Aorta (tissue), 5 donors: ENCODE measurements around the gene ARHGAP28. TPM values are rescaled to one million over a fixed set of nuclear protein-coding genes. Genes with fewer than 3 reads are reported as not detected.

Source experiments
- ATAC-seq: fragments of 200-7000 bp; cut with Tn5 transposase; one replicate; pipeline ENCODE4 v1.9.1; 2022; ENCODE audit warnings: moderate library complexity; ENCODE audit not compliant: low FRiP score
- DNase-seq, 2 donors: peaks; one replicate each; pipeline ENCODE4 v3.0.0-alpha.2; 2020
- H3K27ac ChIP-seq, 2 donors: one replicate each; pipeline ENCODE4 v1.5.1; 2013; ENCODE audit warnings: low read length in 2 of 2, mild to moderate bottlenecking in 2 of 2, moderate library complexity in 2 of 2, control low read depth in 1 of 2, inconsistent platforms in 1 of 2, low read depth in 1 of 2
- H3K27me3 ChIP-seq, 2 donors: one replicate each; pipeline ENCODE4 v1.6.1; 2013; ENCODE audit warnings: control low read depth in 1 of 2, low read length in 1 of 2, mild to moderate bottlenecking in 1 of 2, moderate library complexity in 1 of 2; ENCODE audit not compliant: insufficient read depth in 2 of 2, control insufficient read depth in 1 of 2
- H3K36me3 ChIP-seq, 2 donors: one replicate each; pipeline ENCODE4 v1.6.1; 2013; ENCODE audit warnings: control low read depth in 1 of 2, low read length in 1 of 2, mild to moderate bottlenecking in 1 of 2; ENCODE audit not compliant: insufficient read depth in 2 of 2, control insufficient read depth in 1 of 2
- H3K4me1 ChIP-seq, 2 donors: one replicate each; pipeline ENCODE4 v1.6.1; 2013; ENCODE audit warnings: low read length in 2 of 2, control low read depth in 1 of 2, mild to moderate bottlenecking in 1 of 2, moderate library complexity in 1 of 2; ENCODE audit not compliant: insufficient read depth in 2 of 2, control insufficient read depth in 1 of 2
- H3K4me3 ChIP-seq, 2 donors: one replicate each; pipeline ENCODE4 v1.5.1; 2013; ENCODE audit warnings: low read length in 2 of 2, control low read depth in 1 of 2, mild to moderate bottlenecking in 1 of 2
- H3K9me3 ChIP-seq: one replicate; pipeline ENCODE4 v1.6.1; 2013; ENCODE audit warnings: mild to moderate bottlenecking, low read length; ENCODE audit not compliant: control insufficient read depth
- WGBS, 2 donors: extraction: QIAGEN DNeasy Blood & Tissue Kit; methylation state at CpG; one replicate each; pipeline ENCODE4 v1.1.7; 2013; 5-methylcytosine and 5-hydroxymethylcytosine counted together
- intact Hi-C, 2 donors: fragments of 100-400 bp; cut with DNase I; formaldehyde crosslinking; loops; one replicate each; pipeline versions ENCODE4 v1.14.2 to v1.15.0; 2022
- polyA plus RNA-seq, 2 donors: library from polyadenylated mRNA; stranded (reverse); fragments of 200-250 nt; gene quantifications; one replicate each; pipeline ENCODE4 v1.2.3, GENCODE V29; 2013
- total RNA-seq, 2 donors: library from RNA; stranded (reverse); fragmentation: NEBNext Ultra II Directional; extraction: Animal tissue kit (Norgen Biotek cat#: 25700); gene quantifications; one replicate each; pipeline ENCODE4 v1.2.1, GENCODE V29; 2021
- donor health status: healthy with polysubstance abuse.
- donor health status: Bipolar disorder and iron deficiency.
- donor health status: DM: no; HTN: no; CAD: no.
- donor health status: DM: no; HTN: no; CAD: no.
- donor health status: DM: yes; HTN: yes; CAD: no.

ARHGAP28 gene
- total and polyA plus RNA-seq, 4 donors = 0.05 to 8.6 (median 3.0) TPM

DNA sequence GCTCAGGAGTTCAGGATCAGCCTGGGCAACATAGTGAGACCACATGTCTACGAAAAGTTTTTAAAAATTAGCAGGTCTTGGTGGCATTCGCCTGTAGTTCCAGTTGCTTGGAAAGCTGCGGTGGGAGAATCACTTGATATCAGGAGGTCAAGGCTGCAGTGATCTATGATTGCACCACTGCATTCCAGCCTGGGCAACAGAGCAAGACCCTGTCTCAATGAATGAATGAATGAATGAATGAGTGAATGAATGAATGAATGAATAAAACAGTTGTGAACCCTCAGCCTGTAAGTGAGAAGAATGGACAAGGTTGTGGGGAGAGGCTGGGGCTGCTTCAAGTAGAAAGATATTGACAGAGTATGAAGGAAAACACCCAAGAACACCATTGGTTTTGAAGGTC is 48.0 kb downstream of the ARHGAP28 start:
- H3K9me3 ChIP-seq = peaks cover 2% of the 10 kb centered on the region
- H3K27me3 ChIP-seq = no peaks in the 10 kb centered on the region
- DNase-seq (no peak), ATAC-seq (no peak)
- no peak overlapping the region for H3K27ac ChIP-seq
- H3K4me1 ChIP-seq = no peaks in the 10 kb centered on the region
- intact Hi-C loops = no loop called here
- H3K4me3 ChIP-seq = no peak overlapping the region
- 90 to 94% methylated on average over 3 of the region's 3 CpGs for WGBS, 2 donors
- H3K36me3 ChIP-seq = no peaks in the 10 kb centered on the region

DNA sequence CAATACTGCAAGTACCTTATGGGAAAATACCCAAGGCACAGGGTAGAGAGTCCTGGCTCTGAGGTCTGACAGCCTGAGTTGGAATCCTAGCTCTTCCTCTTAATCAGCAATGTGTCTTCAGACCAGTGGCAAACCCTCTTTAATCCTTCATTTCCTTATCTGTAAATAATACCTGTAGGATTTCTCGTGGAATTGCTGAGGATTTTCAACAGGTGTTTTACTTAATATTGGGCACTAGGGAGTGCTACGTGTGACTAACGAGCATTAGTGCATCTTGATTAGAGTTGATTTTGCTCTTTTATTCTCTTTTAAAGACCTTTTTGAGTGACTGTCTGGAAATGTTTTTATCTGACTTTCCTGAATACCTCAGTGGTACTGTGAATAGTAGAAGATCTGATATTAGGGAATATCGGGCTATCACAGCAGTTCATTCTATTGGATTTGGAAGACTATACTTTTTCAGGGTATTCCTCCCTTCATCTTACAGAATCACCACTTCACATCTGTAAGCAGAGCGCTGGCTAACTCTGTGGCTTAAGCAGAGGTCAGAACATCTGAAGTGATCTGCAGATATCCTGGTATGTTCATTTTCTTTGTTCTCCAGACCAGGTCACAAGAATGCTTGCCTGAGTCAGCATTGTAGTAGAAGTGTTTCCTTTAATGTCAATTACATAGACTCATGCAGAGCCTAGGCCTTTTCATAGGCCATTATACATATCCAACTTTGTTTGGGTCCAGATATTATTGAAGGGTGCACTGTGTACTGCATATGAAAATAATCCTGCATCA is 49.1 kb downstream of the ARHGAP28 start:
- no peaks in the 10 kb centered on the region for H3K36me3 ChIP-seq
- peaks cover 2% of the 10 kb centered on the region for H3K9me3 ChIP-seq
- H3K4me1 ChIP-seq = no peaks in the 10 kb centered on the region
- DNase-seq (no peak), ATAC-seq (no peak)
- H3K27ac ChIP-seq = no peak overlapping the region
- intact Hi-C loops = no loop called here
- WGBS, 2 donors = 93 to 95% methylated on average over 5 of the region's 5 CpGs
- H3K4me3 ChIP-seq = no peak overlapping the region
- no peaks in the 10 kb centered on the region for H3K27me3 ChIP-seq

DNA sequence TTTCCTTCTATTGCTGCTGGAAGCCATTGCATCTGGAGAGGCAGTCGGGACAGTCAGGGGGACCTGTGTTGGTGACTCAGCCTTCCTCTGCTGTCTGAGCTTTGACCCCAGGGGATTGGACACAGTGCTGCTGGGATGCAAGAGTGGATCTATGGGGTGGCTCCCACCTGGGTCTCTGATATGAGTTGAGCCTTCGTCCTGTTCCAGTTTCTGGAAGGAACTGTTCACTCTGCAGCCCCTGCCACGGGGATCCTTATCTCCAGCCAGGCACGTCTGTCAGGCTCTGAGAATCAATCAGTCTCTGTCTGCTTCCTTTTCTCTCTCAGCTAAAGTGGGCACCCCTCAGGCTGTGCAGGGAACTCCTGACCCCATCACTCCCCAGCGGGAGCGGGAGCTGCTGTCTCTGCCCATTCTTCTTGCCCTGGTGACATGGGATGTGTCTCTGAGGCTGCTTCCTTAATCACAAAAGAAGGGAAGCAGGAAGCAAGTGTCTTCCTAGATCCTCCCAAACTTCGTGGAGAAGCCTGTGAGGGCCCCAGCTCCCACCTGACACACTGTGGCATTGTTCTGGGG is 51.7 kb downstream of the ARHGAP28 start:
- H3K27ac ChIP-seq = no peak overlapping the region
- no peaks in the 10 kb centered on the region for H3K36me3 ChIP-seq
- no peaks in the 10 kb centered on the region for H3K4me1 ChIP-seq
- WGBS, 2 donors = 34 to 36% methylated on average over 7 of the region's 7 CpGs
- H3K9me3 ChIP-seq = peaks cover 2% of the 10 kb centered on the region
- no peak for DNase-seq
- ATAC-seq = no peak
- no peaks in the 10 kb centered on the region for H3K27me3 ChIP-seq
- intact Hi-C loops = no loop called here
- no peak overlapping the region for H3K4me3 ChIP-seq

DNA sequence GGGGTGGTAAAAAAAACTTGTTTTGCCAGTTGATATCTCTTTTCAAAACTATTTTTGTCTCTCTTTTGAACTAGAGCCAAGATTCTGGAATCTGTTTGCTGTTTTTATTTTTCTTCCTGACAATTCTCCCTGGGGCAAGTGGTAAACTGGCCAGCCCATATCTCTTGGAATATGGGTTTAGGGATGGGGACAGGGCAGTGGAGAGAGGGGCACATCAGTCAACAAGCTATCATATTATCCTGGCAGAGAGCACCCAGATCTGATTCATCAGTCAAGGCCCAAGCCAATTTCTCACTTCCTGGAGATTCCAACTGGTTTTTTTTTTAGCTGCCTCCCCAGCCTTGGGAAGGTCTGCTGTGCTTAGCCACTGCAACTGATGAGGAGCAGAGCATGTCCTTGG is 52.3 kb downstream of the ARHGAP28 start:
- ATAC-seq (peak; percentile 34), DNase-seq (no peak)
- intact Hi-C loops = no loop called here
- no peak overlapping the region for H3K27ac ChIP-seq
- no peak overlapping the region for H3K4me3 ChIP-seq
- H3K9me3 ChIP-seq = peaks cover 2% of the 10 kb centered on the region
- no peaks in the 10 kb centered on the region for H3K36me3 ChIP-seq
- no peaks in the 10 kb centered on the region for H3K27me3 ChIP-seq
- H3K4me1 ChIP-seq = no peaks in the 10 kb centered on the region

DNA sequence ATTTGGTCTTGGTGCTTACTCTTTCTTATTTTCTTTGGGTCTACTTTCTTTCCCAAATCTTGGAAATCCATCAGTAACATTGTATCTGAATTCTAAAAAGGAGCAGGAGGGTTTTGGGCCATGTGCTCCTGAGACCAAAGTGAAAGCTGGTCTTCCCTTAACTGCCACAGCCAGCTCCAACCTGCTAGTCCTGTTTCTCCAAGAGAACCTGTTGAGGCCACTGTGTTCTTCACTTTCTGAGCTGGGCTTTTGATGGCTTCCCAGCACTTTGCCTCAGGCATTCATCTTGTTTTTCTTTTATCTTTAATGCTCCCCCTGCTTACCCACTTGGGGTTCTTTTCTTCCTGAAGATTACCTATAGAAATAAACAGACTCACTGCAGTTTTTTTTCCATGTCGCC is 53.3 kb downstream of the ARHGAP28 start:
- H3K27me3 ChIP-seq = no peaks in the 10 kb centered on the region
- DNase-seq (no peak), ATAC-seq (no peak)
- no peak overlapping the region for H3K27ac ChIP-seq
- 99 to 100% methylated on average over 1 of the region's 1 CpG for WGBS, 2 donors
- H3K4me1 ChIP-seq = no peaks in the 10 kb centered on the region
- intact Hi-C loops = no loop called here
- H3K4me3 ChIP-seq = no peak overlapping the region
- H3K36me3 ChIP-seq = no peaks in the 10 kb centered on the region
- H3K9me3 ChIP-seq = no peaks in the 10 kb centered on the region

DNA sequence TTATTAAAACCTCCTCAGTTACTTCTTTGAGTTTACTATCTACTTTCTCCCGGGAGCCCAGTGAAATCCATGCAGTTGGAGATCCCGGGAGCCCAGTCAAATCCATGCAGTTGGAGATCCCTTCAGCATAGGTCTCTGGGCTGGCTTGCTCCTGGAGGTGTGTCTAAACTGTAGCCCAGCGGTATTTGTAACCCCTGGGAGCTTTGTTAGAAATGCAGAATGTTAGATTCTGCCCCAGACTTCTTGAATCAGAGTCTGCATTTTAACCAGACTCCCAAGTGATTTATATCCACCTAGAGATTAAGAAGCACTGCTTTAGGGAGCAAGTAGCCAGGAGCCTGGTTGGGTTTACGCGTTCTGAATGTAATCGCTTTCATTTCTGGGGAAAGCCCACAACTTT is 54.5 kb downstream of the ARHGAP28 start:
- whole genome bisulfite sequencing, 2 donors = 33 to 45% methylated on average over 6 of the region's 6 CpGs
- intact Hi-C loops = no loop called here

DNA sequence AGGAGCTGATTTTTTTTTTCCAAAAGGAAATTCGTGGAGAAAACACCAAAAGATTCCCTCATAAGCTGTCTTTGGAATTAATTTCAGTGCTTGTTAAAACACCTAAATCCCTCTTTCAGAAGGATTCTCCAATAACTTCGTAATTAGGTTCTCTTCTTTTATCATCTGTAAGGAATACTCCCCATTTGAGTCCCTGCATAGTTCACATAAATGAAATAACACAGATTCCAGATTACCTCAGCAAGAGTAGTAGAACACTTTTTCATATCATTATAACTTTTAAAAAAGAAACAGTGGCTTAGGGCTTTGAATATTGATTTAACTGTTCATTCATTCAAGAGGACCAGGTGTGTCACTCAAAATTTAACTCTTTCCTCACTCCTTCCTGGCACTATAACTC is 55.5 kb downstream of the ARHGAP28 start:
- intact Hi-C loops = no loop called here
- no peak overlapping the region for H3K4me3 ChIP-seq
- no peaks in the 10 kb centered on the region for H3K27me3 ChIP-seq
- no peak overlapping the region for H3K27ac ChIP-seq
- DNase-seq = no peak
- ATAC-seq = no peak
- peaks cover 1% of the 10 kb centered on the region for H3K9me3 ChIP-seq
- H3K36me3 ChIP-seq = no peaks in the 10 kb centered on the region
- WGBS, 2 donors = 40 to 41% methylated on average over 2 of the region's 2 CpGs
- no peaks in the 10 kb centered on the region for H3K4me1 ChIP-seq

More for the DNA sequence above, 54.5 kb downstream of the ARHGAP28 start:
- Histone ChIP-seq H3K9me3 (peaks cover 1% of the 10 kb centered on the region), H3K4me1 (no peaks in the 10 kb centered on the region), H3K27me3 (no peaks in the 10 kb centered on the region), H3K27ac (no peak overlapping the region), H3K36me3 (no peaks in the 10 kb centered on the region), H3K4me3 (no peak overlapping the region)
- ATAC-seq = no peak
- DNase-seq = no peak

DNA sequence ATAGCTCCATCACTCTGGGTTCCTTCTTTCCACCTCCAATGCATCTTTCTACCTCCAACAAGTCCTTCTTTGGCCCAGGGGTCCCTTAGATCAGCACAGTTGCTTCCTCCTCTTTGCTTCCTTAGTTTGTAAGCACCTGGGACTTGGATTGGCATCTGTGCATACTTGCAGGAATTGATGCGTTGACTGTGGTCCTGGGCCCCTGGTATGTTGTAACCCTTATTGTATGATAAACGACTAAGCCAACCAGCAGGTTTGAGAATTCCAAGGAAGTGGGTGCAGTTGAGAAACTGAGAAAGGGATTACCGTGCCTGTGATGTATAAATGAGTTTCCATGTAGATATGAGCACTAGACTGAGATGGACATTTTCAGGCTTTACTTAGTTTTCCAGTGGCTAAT is 55.9 kb downstream of the ARHGAP28 start:
- no peak for ATAC-seq
- H3K4me3 ChIP-seq = no peak overlapping the region
- WGBS, 2 donors = 85% methylated on average over 3 of the region's 3 CpGs
- H3K4me1 ChIP-seq = no peaks in the 10 kb centered on the region
- no peaks in the 10 kb centered on the region for H3K36me3 ChIP-seq
- no peak overlapping the region for H3K27ac ChIP-seq
- no peak for DNase-seq
- peaks cover 1% of the 10 kb centered on the region for H3K9me3 ChIP-seq
- intact Hi-C loops = no loop called here
- H3K27me3 ChIP-seq = no peaks in the 10 kb centered on the region

DNA sequence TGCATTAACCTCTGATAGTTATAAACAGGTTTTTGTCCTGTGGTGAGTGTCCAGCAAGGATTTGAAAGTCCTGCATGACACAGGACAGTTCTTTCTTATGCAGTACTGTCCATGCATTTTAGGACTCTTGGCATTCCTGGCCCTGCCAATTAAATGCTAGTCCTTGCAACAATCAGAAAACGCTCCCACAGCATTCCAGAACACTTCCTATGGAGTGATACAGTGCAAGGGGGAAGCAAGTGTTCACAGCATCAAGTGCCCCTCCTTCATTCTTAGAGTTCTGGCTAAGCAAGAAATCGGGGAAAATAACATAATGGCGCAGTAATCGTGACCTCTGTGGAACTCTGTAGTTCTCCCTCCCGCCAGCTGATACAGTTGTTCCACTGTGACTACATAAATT is 62.9 kb downstream of the ARHGAP28 start:
- Histone ChIP-seq H3K27me3 (no peaks in the 10 kb centered on the region), H3K4me1 (no peaks in the 10 kb centered on the region), H3K27ac (no peak overlapping the region), H3K36me3 (no peaks in the 10 kb centered on the region), H3K4me3 (no peak overlapping the region), H3K9me3 (peaks cover 1% of the 10 kb centered on the region)
- no peak for ATAC-seq
- 63 to 69% methylated on average over 5 of the region's 5 CpGs for WGBS, 2 donors
- DNase-seq = no peak
- intact Hi-C loops = no loop called here
